ENCODE data around the gene UBE2L3. TPM values are rescaled to one million over a fixed set of nuclear protein-coding genes. Genes with fewer than 3 reads are reported as not detected.
"Not testable (repeated sequence)": the region's sequence is repeated elsewhere in the genome, so short reads cannot be mapped to it uniquely, and the experiment has no call there.

Gene UBE2L3
- total RNA-seq, 4 donors from 2014 or later: 28.0 to 42.4 (median 40.5) TPM

DNA sequence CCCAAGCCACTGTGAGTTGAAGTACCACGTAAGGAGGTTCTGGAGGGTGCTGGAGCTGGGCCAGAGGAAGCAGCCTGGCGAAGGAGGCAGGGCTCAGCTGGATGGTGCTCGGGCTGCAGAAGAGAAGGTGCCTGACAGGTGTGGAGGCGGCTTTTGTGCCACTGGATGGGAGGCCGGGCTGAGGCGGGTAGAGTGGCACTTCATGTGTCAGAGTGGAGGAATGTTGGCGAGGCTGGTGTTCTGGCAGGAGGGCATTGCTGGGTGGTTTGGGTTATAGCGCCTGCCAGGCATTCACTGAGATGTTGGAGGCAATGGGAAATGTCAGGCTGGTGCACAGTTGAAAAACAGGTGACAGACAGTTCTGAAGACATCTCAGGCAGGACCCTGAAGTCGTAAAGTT, 24.2 kb downstream of the UBE2L3 start:
- TF ChIP-seq, protein P1, sequence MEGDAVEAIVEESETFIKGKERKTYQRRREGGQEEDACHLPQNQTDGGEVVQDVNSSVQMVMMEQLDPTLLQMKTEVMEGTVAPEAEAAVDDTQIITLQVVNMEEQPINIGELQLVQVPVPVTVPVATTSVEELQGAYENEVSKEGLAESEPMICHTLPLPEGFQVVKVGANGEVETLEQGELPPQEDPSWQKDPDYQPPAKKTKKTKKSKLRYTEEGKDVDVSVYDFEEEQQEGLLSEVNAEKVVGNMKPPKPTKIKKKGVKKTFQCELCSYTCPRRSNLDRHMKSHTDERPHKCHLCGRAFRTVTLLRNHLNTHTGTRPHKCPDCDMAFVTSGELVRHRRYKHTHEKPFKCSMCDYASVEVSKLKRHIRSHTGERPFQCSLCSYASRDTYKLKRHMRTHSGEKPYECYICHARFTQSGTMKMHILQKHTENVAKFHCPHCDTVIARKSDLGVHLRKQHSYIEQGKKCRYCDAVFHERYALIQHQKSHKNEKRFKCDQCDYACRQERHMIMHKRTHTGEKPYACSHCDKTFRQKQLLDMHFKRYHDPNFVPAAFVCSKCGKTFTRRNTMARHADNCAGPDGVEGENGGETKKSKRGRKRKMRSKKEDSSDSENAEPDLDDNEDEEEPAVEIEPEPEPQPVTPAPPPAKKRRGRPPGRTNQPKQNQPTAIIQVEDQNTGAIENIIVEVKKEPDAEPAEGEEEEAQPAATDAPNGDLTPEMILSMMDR (IDR thresholded peaks at IDR 0.05): no peak
- no peak for TF ChIP-seq POLR2A (IDR thresholded peaks at IDR 0.05)
- intact Hi-C loops (cut with DNase I; ENCODE audit: low total_unique reads): no loop called here
- no peak for DNase-seq (ENCODE audit: low spot score in 2 of 2)
- WGBS, 2 donors: 44 to 53% methylated on average over 9 of the region's 9 CpGs
- no peak overlapping the region for H3K4me3 ChIP-seq (ENCODE audit: low read depth, poor library complexity, severe bottlenecking)

GRCh38 chr22:21592422-21592821, 24.9 kb downstream of the UBE2L3 start:
- WGBS, 2 donors: 83 to 90% methylated on average over 3 of the region's 3 CpGs
- no peak for TF ChIP-seq POLR2A (IDR thresholded peaks at IDR 0.05)
- no peak overlapping the region for H3K4me3 ChIP-seq (ENCODE audit: low read depth, poor library complexity, severe bottlenecking)
- intact Hi-C loops (cut with DNase I; ENCODE audit: low total_unique reads): no loop called here
- DNase-seq (ENCODE audit: low spot score in 2 of 2): no peak

DNA sequence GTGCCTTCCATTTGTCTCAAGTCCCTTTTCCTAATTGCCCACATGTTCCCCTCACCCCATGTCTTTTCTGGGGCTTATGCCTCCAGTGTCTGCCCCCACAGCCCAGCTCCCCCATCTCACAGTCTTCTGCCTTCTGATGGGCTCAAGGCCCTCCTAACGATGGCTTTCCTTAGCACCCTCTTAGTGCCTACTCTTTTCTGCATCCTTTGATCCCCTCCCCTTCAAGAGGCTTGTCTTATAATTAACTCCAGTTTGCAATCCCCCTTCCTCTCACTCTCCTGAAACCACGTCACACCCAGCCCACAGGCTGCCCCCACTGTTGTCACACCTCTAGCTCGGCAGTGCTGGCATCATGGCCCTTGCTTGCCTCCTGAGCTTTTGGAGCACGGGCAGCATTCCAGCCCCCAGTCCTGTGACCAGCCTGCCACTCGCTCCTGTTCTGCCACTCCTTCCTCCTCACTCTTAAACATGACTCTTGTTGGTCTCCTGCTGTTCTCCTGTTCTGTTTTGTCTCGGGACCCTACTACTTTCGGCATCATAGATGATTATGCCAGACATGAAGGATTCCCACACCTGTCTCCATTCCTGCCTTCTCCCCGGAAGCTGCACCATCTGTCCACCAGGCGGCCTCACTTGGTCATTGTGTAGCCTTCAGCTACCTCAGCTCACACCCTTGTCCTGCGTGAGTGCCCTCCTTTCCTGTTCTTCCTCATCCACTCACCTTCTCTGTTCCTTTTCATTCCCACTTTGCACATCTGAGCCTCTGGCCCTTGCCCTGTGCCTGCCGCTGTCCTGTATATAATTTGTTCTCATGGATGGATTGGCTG, 26.1 kb downstream of the UBE2L3 start:
- H3K4me3 ChIP-seq (ENCODE audit: low read depth, poor library complexity, severe bottlenecking): no peak overlapping the region
- no peak for DNase-seq (ENCODE audit: low spot score in 2 of 2)
- intact Hi-C loops (cut with DNase I; ENCODE audit: low total_unique reads): no loop called here
- 80 to 83% methylated on average over 11 of the region's 11 CpGs for WGBS, 2 donors
- no peak for TF ChIP-seq POLR2A (IDR thresholded peaks at IDR 0.05)
- TF ChIP-seq, protein P1 (IDR thresholded peaks at IDR 0.05): no peak

DNA sequence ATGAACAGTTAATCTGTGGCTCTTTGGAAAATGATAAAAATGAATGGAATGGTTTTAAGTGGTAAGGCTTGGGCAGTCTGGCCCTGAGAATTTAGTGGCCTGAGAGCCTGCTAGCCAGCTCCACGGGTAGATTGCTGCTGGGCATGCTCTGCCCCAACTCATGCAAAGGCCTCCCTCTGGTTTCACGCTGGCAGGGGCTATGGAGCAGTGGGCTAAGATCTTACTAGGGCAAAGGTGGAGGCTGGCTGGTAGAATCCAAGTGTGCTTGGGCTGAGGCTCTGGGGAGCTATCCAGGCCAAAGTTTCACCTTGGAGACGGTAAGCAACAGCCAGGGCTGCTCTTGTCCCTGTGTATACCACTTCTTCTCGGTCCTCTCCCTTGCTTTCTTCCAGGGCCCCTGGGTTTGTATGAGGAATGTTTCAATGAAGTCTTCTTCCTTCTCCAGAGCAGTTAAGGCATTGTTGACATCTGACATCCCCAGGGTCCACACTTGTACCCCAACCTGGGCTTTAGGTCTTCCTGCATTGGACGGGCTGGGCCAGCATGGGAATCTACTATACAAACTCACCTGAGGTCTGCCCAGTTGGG, 27.4 kb downstream of the UBE2L3 start:
- intact Hi-C loops (cut with DNase I; ENCODE audit: low total_unique reads): no loop called here
- no peak for TF ChIP-seq POLR2A (IDR thresholded peaks at IDR 0.05)
- TF ChIP-seq, protein P1 (IDR thresholded peaks at IDR 0.05): no peak
- WGBS, 2 donors: 73 to 88% methylated on average over 5 of the region's 5 CpGs
- DNase-seq (ENCODE audit: low spot score in 2 of 2): no peak
- H3K4me3 ChIP-seq (ENCODE audit: low read depth, poor library complexity, severe bottlenecking): no peak overlapping the region

GRCh38 chr22:21596356-21597135, 29.0 kb downstream of the UBE2L3 start:
- DNase-seq (ENCODE audit: low spot score in 2 of 2); H3K4me3 ChIP-seq (ENCODE audit: low read depth, poor library complexity, severe bottlenecking); intact Hi-C loops (cut with DNase I; ENCODE audit: low total_unique reads): not testable (repeated sequence)
- WGBS, 2 donors: 97% methylated on average over 13 of the region's 13 CpGs

GRCh38 chr22:21598302-21598701, 30.8 kb downstream of the UBE2L3 start:
- WGBS, 2 donors: 91 to 93% methylated on average over 3 of the region's 3 CpGs
- TF ChIP-seq, protein P1 (IDR thresholded peaks at IDR 0.05): no peak
- TF ChIP-seq POLR2A (IDR thresholded peaks at IDR 0.05): no peak

More at GRCh38 chr22:21598302-21598701, 30.8 kb downstream of the UBE2L3 start:
- intact Hi-C loops (cut with DNase I; ENCODE audit: low total_unique reads): no loop called here
- no peak for DNase-seq (ENCODE audit: low spot score in 2 of 2)
- H3K4me3 ChIP-seq (ENCODE audit: low read depth, poor library complexity, severe bottlenecking): no peak overlapping the region
